GM23338 (cell line): Measurements from ENCODE around the gene KCNQ1OT1. TPM values are rescaled to one million over a fixed set of nuclear protein-coding genes. Genes with fewer than 3 reads are reported as not detected.

Experiments
- ATAC-seq: fragments of 200-7000 bp; cut with Tn5 transposase; 3 replicates; pipeline ENCODE4 v1.9.1; 2020
- DNase-seq: peaks from one replicate; pipeline ENCODE4 v3.0.0-alpha.2; 2015; ENCODE audit warnings: low spot score
- H2AFZ ChIP-seq: fragments of 200-600 bp; sonication (generic); 2 replicates; pipeline ENCODE4 v1.8.0; 2016; ENCODE audit warnings: antibody characterized with exemption, mild to moderate bottlenecking, moderate library complexity
- H3F3A ChIP-seq: fragments of 200-600 bp; sonication (generic); replicated peaks from 2 replicates; pipeline ENCODE4 v1.8.0; 2017; ENCODE audit warnings: antibody characterized with exemption, mixed run types, low read depth
- H3K27ac ChIP-seq: fragments of 200-600 bp; sonication (generic); 2 replicates; pipeline ENCODE4 v1.6.1; 2016; ENCODE audit warnings: low read depth
- H3K27me3 ChIP-seq: fragments of 200-600 bp; sonication (generic); 2 replicates; pipeline ENCODE4 v1.8.0; 2016; ENCODE audit warnings: mild to moderate bottlenecking, mixed run types, moderate library complexity; ENCODE audit not compliant: insufficient read depth
- H3K36me3 ChIP-seq: fragments of 200-600 bp; sonication (generic); 2 replicates; pipeline ENCODE4 v1.8.0; 2016; ENCODE audit warnings: mild to moderate bottlenecking; ENCODE audit not compliant: insufficient read depth
- H3K4me1 ChIP-seq: fragments of 200-600 bp; sonication (generic); 2 replicates; pipeline ENCODE4 v1.8.0; 2016; ENCODE audit warnings: mild to moderate bottlenecking, moderate library complexity; ENCODE audit not compliant: insufficient read depth
- H3K4me2 ChIP-seq: fragments of 200-600 bp; sonication (generic); 2 replicates; pipeline ENCODE4 v1.7.1; 2017; ENCODE audit warnings: mixed run types
- H3K4me3 ChIP-seq: fragments of 200-600 bp; sonication (generic); 2 replicates; pipeline ENCODE4 v1.6.1; 2016; ENCODE audit warnings: mixed run types
- H3K79me2 ChIP-seq: fragments of 200-600 bp; sonication (generic); replicated peaks from 2 replicates; pipeline ENCODE4 v1.8.0; 2017; ENCODE audit warnings: mild to moderate bottlenecking; ENCODE audit not compliant: insufficient read depth
- H3K9me2 ChIP-seq: fragments of 200-600 bp; sonication (generic); 2 replicates; pipeline ENCODE4 v1.8.0; 2017; ENCODE audit not compliant: insufficient read depth
- H4K20me1 ChIP-seq: fragments of 200-600 bp; sonication (generic); replicated peaks from 2 replicates; pipeline ENCODE4 v1.8.0; 2017; ENCODE audit warnings: mild to moderate bottlenecking; ENCODE audit not compliant: insufficient read depth
- H3K27ac Mint-ChIP-seq: 2 replicates; pipeline ENCODE4 v1.8.0; 2020; ENCODE audit warnings: inconsistent platforms, mild to moderate bottlenecking, moderate library complexity, mixed read lengths
- H3K27me3 Mint-ChIP-seq: 3 replicates; pipeline ENCODE4 v1.8.0; 2022; ENCODE audit warnings: low read depth, mild to moderate bottlenecking, moderate library complexity, mixed read lengths, inconsistent platforms; ENCODE audit not compliant: insufficient read depth, poor library complexity
- H3K36me3 Mint-ChIP-seq: 3 replicates; pipeline ENCODE4 v1.8.0; 2021; ENCODE audit warnings: low read depth, mild to moderate bottlenecking, inconsistent platforms, moderate library complexity, mixed read lengths
- H3K4me1 Mint-ChIP-seq: 3 replicates; pipeline ENCODE4 v1.8.0; 2020; ENCODE audit warnings: mild to moderate bottlenecking, inconsistent platforms, mixed read lengths
- H3K4me3 Mint-ChIP-seq: 3 replicates; pipeline ENCODE4 v1.8.0; 2021; ENCODE audit warnings: moderate library complexity, mild to moderate bottlenecking, inconsistent platforms, mixed read lengths
- H3K9me3 Mint-ChIP-seq: 3 replicates; pipeline ENCODE4 v1.8.0; 2020; ENCODE audit warnings: moderate library complexity, mild to moderate bottlenecking, inconsistent platforms, mixed read lengths
- CTCF ChIP-seq, 2 experiments: fragments of 200-600 bp in 1 of 2; sonication (generic) in 1 of 2; conservative IDR thresholded peaks; 2 replicates each; pipeline versions ENCODE4 v1.5.1 to v1.6.1; 2016 to 2017; ENCODE audit warnings: antibody characterized with exemption in 2 of 2, low read depth in 2 of 2, mild to moderate bottlenecking in 2 of 2, moderate library complexity in 1 of 2
- ZNF114 ChIP-seq: fragments of 250-450 bp; sonication (Bioruptor Pico); IDR thresholded peaks from 2 replicates; pipeline ENCODE4 v1.5.0; 2020; ENCODE audit warnings: mild to moderate bottlenecking, moderate library complexity
- ZNF462 ChIP-seq: fragments of 250-450 bp; sonication (Bioruptor Pico); IDR thresholded peaks from 2 replicates; pipeline ENCODE4 v1.5.0; 2020; ENCODE audit warnings: mild to moderate bottlenecking, moderate library complexity
- polyA plus RNA-seq: library from polyadenylated mRNA; unstranded; fragments of >200 nt; fragmentation: Nextera tagmentation; extraction: Ambion mirVana; gene quantifications from 2 replicates; pipeline ENCODE4 v1.2.1, GENCODE V29; 2016
- total RNA-seq: library from RNA; depleted of rRNA; stranded (reverse); fragments of >200 nt; shearing (Covaris generic); gene quantifications from 2 replicates; pipeline ENCODE4 v1.2.3, GENCODE V29; 2014

Gene KCNQ1OT1
- total and polyA plus RNA-seq, 2 experiments from 2014 or later: 1.5 to 4.2 TPM

GRCh38 chr11:2715716-2716350, 16.0 kb upstream of the KCNQ1OT1 start (continued):
- TF ChIP-seq ZNF462 (no peak), ZNF114 (CRISPR knock-in tag) (no peak)

GRCh38 chr11:2714871-2715270, 15.1 kb upstream of the KCNQ1OT1 start:
- Histone ChIP-seq H4K20me1 (no peaks in the 10 kb centered on the region), H3K27ac (no peak overlapping the region), H2AFZ (no peak overlapping the region), H3K36me3 (peaks cover 11% of the 10 kb centered on the region), H3K4me1 (peaks cover 16% of the 10 kb centered on the region), H3K79me2 (no peaks in the 10 kb centered on the region), H3K4me2 (no peak overlapping the region), H3F3A (no peaks in the 10 kb centered on the region), H3K4me3 (no peak overlapping the region), H3K9me2 (no peaks in the 10 kb centered on the region), H3K27me3 (peaks cover 79% of the 10 kb centered on the region)
- peaks cover 12% of the 10 kb centered on the region; the same call in 2 of the 3 replicates for H3K36me3 Mint-ChIP-seq
- ATAC-seq (no peak), DNase-seq (no peak)
- no peak overlapping the region for H3K4me3 Mint-ChIP-seq
- H3K27ac Mint-ChIP-seq: no peak overlapping the region
- TF ChIP-seq CTCF (conservative IDR thresholded peaks at IDR 0.05; ENCODE audit: low read depth in 2 of 2): no peak
- H3K9me3 Mint-ChIP-seq: peaks cover 12% of the 10 kb centered on the region; the same call in 2 of the 3 replicates
- H3K27me3 Mint-ChIP-seq: peaks cover 58% of the 10 kb centered on the region
- peaks cover 23% of the 10 kb centered on the region for H3K4me1 Mint-ChIP-seq
